ENCODE results near the gene SPATA20.

DNA sequence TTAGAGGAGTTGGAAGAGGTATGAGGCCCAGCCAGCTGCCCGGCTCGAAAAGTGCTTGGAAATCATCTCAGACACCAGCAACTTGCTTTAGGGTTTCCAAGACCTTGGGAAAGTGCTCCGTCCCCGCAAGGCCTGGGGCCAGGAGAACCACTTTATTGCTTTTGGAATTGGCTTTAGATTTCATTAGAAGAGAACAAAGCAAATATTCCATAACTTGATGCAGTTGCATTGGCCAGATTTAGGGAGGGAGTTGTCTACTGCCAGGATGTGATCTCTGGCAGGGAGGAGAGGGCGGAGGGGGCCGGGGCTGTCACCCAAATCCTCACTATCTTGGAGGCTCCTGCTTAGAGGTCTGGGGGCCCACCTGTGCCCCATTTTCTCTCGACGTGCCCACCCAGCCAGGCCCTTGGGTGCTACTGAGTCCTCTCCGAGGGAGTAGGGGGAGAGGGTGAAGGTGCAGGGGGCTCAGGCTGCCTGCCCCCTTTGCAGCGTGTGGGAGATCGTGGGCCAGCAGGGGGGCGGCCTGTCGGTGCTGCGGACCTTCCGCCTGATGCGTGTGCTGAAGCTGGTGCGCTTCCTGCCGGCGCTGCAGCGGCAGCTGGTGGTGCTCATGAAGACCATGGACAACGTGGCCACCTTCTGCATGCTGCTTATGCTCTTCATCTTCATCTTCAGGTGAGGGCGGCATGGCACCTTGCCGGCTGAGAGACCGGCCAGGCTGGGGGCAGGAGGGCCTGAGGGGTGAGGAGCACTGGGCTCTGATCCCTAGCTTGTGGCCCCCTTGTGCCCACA lies 44.2 kb downstream of the SPATA20 start:
- TF ChIP-seq ZNF777 (CRISPR knock-in tag; IDR thresholded peaks at IDR 0.05) (no peak), ESRRA (CRISPR knock-in tag; IDR thresholded peaks at IDR 0.05; ENCODE audit: low read depth) (no peak), ZNF549 (CRISPR knock-in tag; IDR thresholded peaks at IDR 0.05) (no peak), FOSL2 (CRISPR knock-in tag; IDR thresholded peaks at IDR 0.05) (no peak), MAFG (CRISPR knock-in tag; IDR thresholded peaks at IDR 0.05) (no peak)
- TF ChIP-seq, protein P1, sequence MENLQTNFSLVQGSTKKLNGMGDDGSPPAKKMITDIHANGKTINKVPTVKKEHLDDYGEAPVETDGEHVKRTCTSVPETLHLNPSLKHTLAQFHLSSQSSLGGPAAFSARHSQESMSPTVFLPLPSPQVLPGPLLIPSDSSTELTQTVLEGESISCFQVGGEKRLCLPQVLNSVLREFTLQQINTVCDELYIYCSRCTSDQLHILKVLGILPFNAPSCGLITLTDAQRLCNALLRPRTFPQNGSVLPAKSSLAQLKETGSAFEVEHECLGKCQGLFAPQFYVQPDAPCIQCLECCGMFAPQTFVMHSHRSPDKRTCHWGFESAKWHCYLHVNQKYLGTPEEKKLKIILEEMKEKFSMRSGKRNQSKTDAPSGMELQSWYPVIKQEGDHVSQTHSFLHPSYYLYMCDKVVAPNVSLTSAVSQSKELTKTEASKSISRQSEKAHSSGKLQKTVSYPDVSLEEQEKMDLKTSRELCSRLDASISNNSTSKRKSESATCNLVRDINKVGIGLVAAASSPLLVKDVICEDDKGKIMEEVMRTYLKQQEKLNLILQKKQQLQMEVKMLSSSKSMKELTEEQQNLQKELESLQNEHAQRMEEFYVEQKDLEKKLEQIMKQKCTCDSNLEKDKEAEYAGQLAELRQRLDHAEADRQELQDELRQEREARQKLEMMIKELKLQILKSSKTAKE (CRISPR knock-in tag; IDR thresholded peaks at IDR 0.05; ENCODE audit: borderline replicate concordance), result no peak
- TF ChIP-seq, protein P2, sequence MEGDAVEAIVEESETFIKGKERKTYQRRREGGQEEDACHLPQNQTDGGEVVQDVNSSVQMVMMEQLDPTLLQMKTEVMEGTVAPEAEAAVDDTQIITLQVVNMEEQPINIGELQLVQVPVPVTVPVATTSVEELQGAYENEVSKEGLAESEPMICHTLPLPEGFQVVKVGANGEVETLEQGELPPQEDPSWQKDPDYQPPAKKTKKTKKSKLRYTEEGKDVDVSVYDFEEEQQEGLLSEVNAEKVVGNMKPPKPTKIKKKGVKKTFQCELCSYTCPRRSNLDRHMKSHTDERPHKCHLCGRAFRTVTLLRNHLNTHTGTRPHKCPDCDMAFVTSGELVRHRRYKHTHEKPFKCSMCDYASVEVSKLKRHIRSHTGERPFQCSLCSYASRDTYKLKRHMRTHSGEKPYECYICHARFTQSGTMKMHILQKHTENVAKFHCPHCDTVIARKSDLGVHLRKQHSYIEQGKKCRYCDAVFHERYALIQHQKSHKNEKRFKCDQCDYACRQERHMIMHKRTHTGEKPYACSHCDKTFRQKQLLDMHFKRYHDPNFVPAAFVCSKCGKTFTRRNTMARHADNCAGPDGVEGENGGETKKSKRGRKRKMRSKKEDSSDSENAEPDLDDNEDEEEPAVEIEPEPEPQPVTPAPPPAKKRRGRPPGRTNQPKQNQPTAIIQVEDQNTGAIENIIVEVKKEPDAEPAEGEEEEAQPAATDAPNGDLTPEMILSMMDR (CRISPR knock-in tag; IDR thresholded peaks at IDR 0.05), result no peak

All from HepG2 (cell line).